IPS DF 19.7 (cell line): Measurements from ENCODE around the gene BORA.
"Not testable (repeated sequence)": the region's sequence is repeated elsewhere in the genome, so short reads cannot be mapped to it uniquely, and the experiment has no call there.

Experiments used
- DNase-seq: peaks from one replicate; pipeline ENCODE4 v3.0.0-alpha.2; 2013; ENCODE audit warnings: low read depth, low spot score

Gene BORA

GRCh38 chr13:72763411-72763810 lies 35.7 kb downstream of the BORA start:
- no peak for DNase-seq

GRCh38 chr13:72774019-72774418 lies 46.3 kb downstream of the BORA start:
- DNase-seq = no peak

- DNase-seq = peak; percentile 96
Measured at GRCh38 chr13:72781451-72782439, 54.0 kb downstream of the BORA start, which contains the start of the genes DIS3 and PIBF1. Gene DIS3 (minus strand): TSS chr13:72781900. CDS start chr13:72781832, 68 bp downstream. Gene PIBF1 (plus strand): TSS chr13:72782133. CDS start chr13:72783470, 1,337 bp downstream.

- no peak for DNase-seq
Measured at GRCh38 chr13:72782717-72783116, 55.0 kb downstream of the BORA start.

- DNase-seq = not testable (repeated sequence)
Measured at GRCh38 chr13:72784679-72785078, 57.0 kb downstream of the BORA start.

- DNase-seq = no peak
Measured at GRCh38 chr13:72788831-72789230, 61.1 kb downstream of the BORA start.

- no peak for DNase-seq
Measured at GRCh38 chr13:72792640-72793039, 64.9 kb downstream of the BORA start.

GRCh38 chr13:72798817-72799216 lies 71.1 kb downstream of the BORA start:
- DNase-seq = no peak

- no peak for DNase-seq
Measured at GRCh38 chr13:72804301-72804700, 76.6 kb downstream of the BORA start.
